Upper lobe of left lung (tissue), 4 donors: Measurements from ENCODE around the gene CCL28.

Experiments
- POLR2A ChIP-seq, 4 donors: fragments of 450-650 bp; IDR thresholded peaks; one replicate each; pipeline ENCODE4 v1.5.1; 2016 to 2017; ENCODE audit warnings: antibody characterized with exemption in 4 of 4, mild to moderate bottlenecking in 2 of 4
- TF ChIP-seq, protein P1 (sequence below), 6 experiments: fragments of 450-650 bp in 4 of 6; fragments of 200-600 bp in 2 of 6; sonication (generic) in 2 of 6; IDR thresholded peaks; one replicate each; pipeline ENCODE4 v1.5.1; 2016 to 2019; ENCODE audit warnings: antibody characterized with exemption in 6 of 6

- TF ChIP-seq POLR2A (IDR thresholded peaks at IDR 0.05), result no peak
- TF ChIP-seq, protein P1, sequence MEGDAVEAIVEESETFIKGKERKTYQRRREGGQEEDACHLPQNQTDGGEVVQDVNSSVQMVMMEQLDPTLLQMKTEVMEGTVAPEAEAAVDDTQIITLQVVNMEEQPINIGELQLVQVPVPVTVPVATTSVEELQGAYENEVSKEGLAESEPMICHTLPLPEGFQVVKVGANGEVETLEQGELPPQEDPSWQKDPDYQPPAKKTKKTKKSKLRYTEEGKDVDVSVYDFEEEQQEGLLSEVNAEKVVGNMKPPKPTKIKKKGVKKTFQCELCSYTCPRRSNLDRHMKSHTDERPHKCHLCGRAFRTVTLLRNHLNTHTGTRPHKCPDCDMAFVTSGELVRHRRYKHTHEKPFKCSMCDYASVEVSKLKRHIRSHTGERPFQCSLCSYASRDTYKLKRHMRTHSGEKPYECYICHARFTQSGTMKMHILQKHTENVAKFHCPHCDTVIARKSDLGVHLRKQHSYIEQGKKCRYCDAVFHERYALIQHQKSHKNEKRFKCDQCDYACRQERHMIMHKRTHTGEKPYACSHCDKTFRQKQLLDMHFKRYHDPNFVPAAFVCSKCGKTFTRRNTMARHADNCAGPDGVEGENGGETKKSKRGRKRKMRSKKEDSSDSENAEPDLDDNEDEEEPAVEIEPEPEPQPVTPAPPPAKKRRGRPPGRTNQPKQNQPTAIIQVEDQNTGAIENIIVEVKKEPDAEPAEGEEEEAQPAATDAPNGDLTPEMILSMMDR (IDR thresholded peaks at IDR 0.05), result no peak
These were observed 40.4 kb downstream of the CCL28 start for GRCh38 chr5:43371821-43372220.
